Ishikawa (cell line): ENCODE results near the gene PLCL1.

ENCODE experiments used
- CEBPB ChIP-seq: IDR thresholded peaks from 2 replicates; pipeline ENCODE4 v1.6.1; 2012
- REST ChIP-seq: IDR thresholded peaks from 2 replicates; pipeline ENCODE4 v1.6.1; 2012; ENCODE audit warnings: low read depth, mild to moderate bottlenecking
- TAF1 ChIP-seq: IDR thresholded peaks from 2 replicates; pipeline ENCODE4 v1.6.1; 2012; ENCODE audit warnings: low read depth, mild to moderate bottlenecking

DNA sequence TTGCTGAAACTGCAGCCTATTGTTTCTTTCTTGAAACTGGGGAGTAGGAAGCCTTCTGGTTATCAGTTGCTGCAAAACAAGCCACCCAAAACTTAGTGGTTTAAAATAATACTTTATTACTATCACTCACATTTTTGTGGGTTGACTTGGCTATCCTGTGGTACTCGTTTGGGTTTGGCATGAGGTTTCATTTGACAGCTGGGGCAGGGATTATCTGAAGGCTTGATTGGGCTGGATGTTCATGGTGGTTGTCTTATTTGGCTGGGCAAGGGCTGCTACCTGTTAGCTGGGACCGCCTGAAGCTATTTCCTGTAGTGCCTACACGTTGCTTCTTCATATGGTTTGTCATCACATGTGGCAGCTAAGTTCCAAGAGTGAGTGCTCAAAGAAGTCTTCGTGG lies 122.3 kb downstream of the PLCL1 start:
- no peak for TF ChIP-seq REST
- TF ChIP-seq CEBPB, result no peak
- no peak for TF ChIP-seq TAF1
